CD4-positive, CD25-positive, alpha-beta regulatory T cell (primary cell): Measurements from ENCODE around the gene SMG6. TPM values are rescaled to one million over a fixed set of nuclear protein-coding genes. Genes with fewer than 3 reads are reported as not detected.
"Not testable (repeated sequence)": the region's sequence is repeated elsewhere in the genome, so short reads cannot be mapped to it uniquely, and the experiment has no call there.

ENCODE experiments used
- ATAC-seq, 2 donors: fragments of 150-1000 bp; cut with Tn5 transposase; one replicate each; pipeline ENCODE4 v1.10.0; 2021; ENCODE audit warnings: low read depth in 2 of 2, moderate number of reproducible peaks in 2 of 2, moderate library complexity in 1 of 2
- DNase-seq, 3 donors: peaks; one replicate each; pipeline versions ENCODE4 v3.0.0 to v3.0.0-alpha.2; 2012 to 2022; ENCODE audit warnings: mixed read lengths in 1 of 3
- H3K27ac ChIP-seq: one replicate; pipeline ENCODE4 v1.7.0; 2013; ENCODE audit warnings: mild to moderate bottlenecking, low read length; ENCODE audit not compliant: insufficient read depth, poor library complexity, severe bottlenecking
- H3K27me3 ChIP-seq: one replicate; pipeline ENCODE4 v1.7.0; 2013; ENCODE audit warnings: low read length; ENCODE audit not compliant: control insufficient read depth, insufficient read depth
- H3K36me3 ChIP-seq: one replicate; pipeline ENCODE4 v1.7.0; 2013; ENCODE audit warnings: mild to moderate bottlenecking, low read length, moderate library complexity; ENCODE audit not compliant: control insufficient read depth, insufficient read depth
- H3K4me1 ChIP-seq: 2 replicates; pipeline ENCODE4 v1.7.0; 2013; ENCODE audit warnings: mild to moderate bottlenecking, low read length; ENCODE audit not compliant: insufficient read depth, control insufficient read depth, poor library complexity, severe bottlenecking
- H3K4me3 ChIP-seq: one replicate; pipeline ENCODE4 v1.7.0; 2013; ENCODE audit warnings: low read depth, mild to moderate bottlenecking, low read length, moderate library complexity
- H3K9me3 ChIP-seq, 2 experiments: 1 replicate in 1 of 2; 2 replicates in 1 of 2; pipeline ENCODE4 v1.7.0; 2013; ENCODE audit warnings: low read length in 2 of 2, mild to moderate bottlenecking in 1 of 2, moderate library complexity in 1 of 2; ENCODE audit not compliant: control insufficient read depth in 2 of 2
- H3K27ac Mint-ChIP-seq, 3 donors: one replicate each; pipeline ENCODE4 v1.8.0; 2020 to 2022; ENCODE audit warnings: mild to moderate bottlenecking in 3 of 3, mixed read lengths in 3 of 3, moderate library complexity in 2 of 3
- H3K27me3 Mint-ChIP-seq: one replicate; pipeline ENCODE4 v1.8.0; 2022; ENCODE audit warnings: mild to moderate bottlenecking, mixed read lengths
- H3K36me3 Mint-ChIP-seq: one replicate; pipeline ENCODE4 v1.8.0; 2020; ENCODE audit warnings: mixed read lengths
- H3K4me1 Mint-ChIP-seq, 4 donors: one replicate each; pipeline ENCODE4 v1.8.0; 2020 to 2022; ENCODE audit warnings: mixed read lengths in 4 of 4, mild to moderate bottlenecking in 1 of 4
- H3K4me3 Mint-ChIP-seq, 4 donors: one replicate each; pipeline ENCODE4 v1.8.0; 2020 to 2022; ENCODE audit warnings: mild to moderate bottlenecking in 4 of 4, mixed read lengths in 4 of 4, moderate library complexity in 3 of 4
- H3K9me3 Mint-ChIP-seq, 7 donors: one replicate each; pipeline ENCODE4 v1.8.0; 2020 to 2022; ENCODE audit warnings: mixed read lengths in 7 of 7, mild to moderate bottlenecking in 3 of 7, moderate library complexity in 2 of 7
- polyA plus RNA-seq, 4 donors: library from polyadenylated mRNA; unstranded; fragments of 300-500 nt; fragmentation: Illumina TruSeq; gene quantifications; one replicate each; pipeline ENCODE4 v1.2.3, GENCODE V29; 2021
- total RNA-seq: library from RNA; stranded (reverse); gene quantifications from one replicate; pipeline ENCODE4 v1.2.3, GENCODE V29; 2022

Gene SMG6
- total and polyA plus RNA-seq, 5 donors from 2014 or later, result 3.3 to 42.9 (median 4.9) TPM

DNA sequence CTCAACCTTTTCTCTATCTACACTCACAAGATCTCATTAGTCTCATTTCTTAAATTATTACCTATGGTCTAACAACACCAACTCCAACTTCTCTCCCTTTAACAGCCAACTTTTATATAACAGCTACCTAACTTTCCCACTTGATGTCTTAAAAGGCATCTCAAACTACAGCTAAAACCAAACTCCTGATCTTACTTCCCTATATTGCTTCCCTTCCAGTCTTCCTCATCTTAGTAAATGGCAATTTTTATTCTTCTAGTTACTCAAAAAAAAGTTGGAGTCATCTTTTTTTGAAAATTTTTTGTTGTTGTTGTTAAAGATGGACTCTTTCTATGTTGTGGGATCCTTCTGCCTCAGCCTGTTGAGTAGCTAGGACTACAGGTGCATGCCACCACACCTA, 15.5 kb upstream of the SMG6 start:
- Histone ChIP-seq H3K4me1 (no peaks in the 10 kb centered on the region), H3K9me3 (no peaks in the 10 kb centered on the region)
- peak overlapping the region in 1 of 3 donors; percentile 70 for H3K27ac Mint-ChIP-seq

DNA sequence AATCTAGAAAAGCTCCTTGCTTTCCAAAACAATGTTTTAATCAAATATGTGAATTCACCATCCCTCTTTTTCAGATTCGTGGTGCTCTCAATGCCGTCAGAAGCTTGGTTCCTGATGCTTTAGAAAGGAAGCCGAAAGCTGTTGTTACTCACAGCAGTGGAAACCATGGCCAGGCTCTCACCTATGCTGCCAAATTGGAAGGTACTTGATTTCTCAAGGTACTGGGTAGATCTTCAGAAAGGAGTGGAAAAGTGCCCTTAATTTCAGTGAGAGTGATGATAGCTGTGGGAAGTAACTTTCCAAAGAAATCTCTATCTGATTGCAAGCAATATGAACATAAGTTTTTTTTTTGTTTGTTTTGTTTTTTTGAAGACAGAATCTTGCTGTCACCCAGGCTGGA, 14.2 kb upstream of the SMG6 start:
- no peak overlapping the region for H3K27ac Mint-ChIP-seq
- H3K27me3 ChIP-seq, result no peaks in the 10 kb centered on the region
- no peak overlapping the region for H3K27ac ChIP-seq
- H3K4me3 Mint-ChIP-seq, result no peak overlapping the region
- peaks cover 3% of the 10 kb centered on the region for H3K36me3 Mint-ChIP-seq
- peaks cover 6% of the 10 kb centered on the region for H3K36me3 ChIP-seq
- H3K9me3 ChIP-seq, result no peaks in the 10 kb centered on the region
- ATAC-seq, result no peak
- H3K4me3 ChIP-seq, result no peak overlapping the region
- no peak for DNase-seq
- peaks cover 0 to 4% (median 2%) of the 10 kb centered on the region in 4 donors for H3K4me1 Mint-ChIP-seq
- H3K4me1 ChIP-seq, result no peaks in the 10 kb centered on the region
- no peaks in the 10 kb centered on the region for H3K9me3 Mint-ChIP-seq
- H3K27me3 Mint-ChIP-seq, result no peaks in the 10 kb centered on the region

More for the DNA sequence above, 15.5 kb upstream of the SMG6 start:
- Histone ChIP-seq H3K27me3 (no peaks in the 10 kb centered on the region), H3K36me3 (peaks cover 19% of the 10 kb centered on the region), H3K27ac (no peak overlapping the region), H3K4me3 (no peak overlapping the region)
- H3K9me3 Mint-ChIP-seq, result no peaks in the 10 kb centered on the region
- peaks cover 0 to 4% (median 2%) of the 10 kb centered on the region in 4 donors for H3K4me1 Mint-ChIP-seq
- DNase-seq (no peak), ATAC-seq (no peak)
- H3K36me3 Mint-ChIP-seq, result peaks cover 11% of the 10 kb centered on the region
- no peaks in the 10 kb centered on the region for H3K27me3 Mint-ChIP-seq
- no peak overlapping the region for H3K4me3 Mint-ChIP-seq

DNA sequence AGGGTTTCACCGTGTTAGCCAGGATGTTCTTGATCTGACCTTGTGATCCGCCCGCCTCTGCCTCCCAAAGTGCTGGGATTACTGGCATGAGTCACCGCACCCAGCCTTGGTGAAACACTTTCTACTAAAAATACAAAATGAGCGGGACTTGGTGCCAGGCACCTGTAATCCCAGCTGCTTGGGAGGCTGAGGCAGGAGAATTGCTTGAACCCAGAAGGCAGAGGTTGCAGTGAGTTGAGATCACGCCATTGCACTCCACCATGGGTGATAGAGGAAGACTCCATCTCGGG, 13.3 kb upstream of the SMG6 start:
- H3K4me3 ChIP-seq, H3K4me3 Mint-ChIP-seq, H3K36me3 Mint-ChIP-seq, ATAC-seq, DNase-seq, H3K9me3 Mint-ChIP-seq, H3K27ac Mint-ChIP-seq, H3K27ac ChIP-seq, H3K27me3 ChIP-seq, H3K4me1 ChIP-seq, H3K27me3 Mint-ChIP-seq, H3K9me3 ChIP-seq, H3K36me3 ChIP-seq, H3K4me1 Mint-ChIP-seq: not testable (repeated sequence)

DNA sequence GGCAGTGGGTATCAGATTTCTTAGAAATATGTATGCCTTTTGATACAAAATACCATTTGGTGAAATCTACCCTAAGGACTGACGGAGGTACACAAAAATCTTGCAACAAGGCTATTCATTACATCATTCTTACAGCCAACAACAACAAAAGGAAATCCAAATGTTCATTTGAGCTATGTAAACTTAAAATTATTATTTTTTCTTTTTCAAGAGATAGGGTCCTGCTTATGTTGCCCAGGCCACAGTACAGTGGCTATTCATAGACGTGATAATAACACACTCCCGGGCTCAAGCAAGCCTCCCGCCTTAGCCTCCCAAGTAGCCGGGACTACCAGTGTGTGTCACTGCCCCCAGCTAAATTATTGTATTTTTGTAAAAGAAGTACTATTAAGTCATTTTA, 9.2 kb upstream of the SMG6 start:
- no peaks in the 10 kb centered on the region for H3K27me3 Mint-ChIP-seq
- peaks cover 2 to 11% (median 6%) of the 10 kb centered on the region in 4 donors for H3K4me1 Mint-ChIP-seq
- Histone ChIP-seq H3K36me3 (no peaks in the 10 kb centered on the region), H3K9me3 (no peaks in the 10 kb centered on the region), H3K27ac (no peak overlapping the region), H3K27me3 (no peaks in the 10 kb centered on the region), H3K4me1 (no peaks in the 10 kb centered on the region), H3K4me3 (no peak overlapping the region)
- DNase-seq (no peak), ATAC-seq (no peak)
- H3K4me3 Mint-ChIP-seq, result no peak overlapping the region
- no peak overlapping the region for H3K27ac Mint-ChIP-seq
- peaks cover 5% of the 10 kb centered on the region for H3K36me3 Mint-ChIP-seq
- H3K9me3 Mint-ChIP-seq, result no peaks in the 10 kb centered on the region

DNA sequence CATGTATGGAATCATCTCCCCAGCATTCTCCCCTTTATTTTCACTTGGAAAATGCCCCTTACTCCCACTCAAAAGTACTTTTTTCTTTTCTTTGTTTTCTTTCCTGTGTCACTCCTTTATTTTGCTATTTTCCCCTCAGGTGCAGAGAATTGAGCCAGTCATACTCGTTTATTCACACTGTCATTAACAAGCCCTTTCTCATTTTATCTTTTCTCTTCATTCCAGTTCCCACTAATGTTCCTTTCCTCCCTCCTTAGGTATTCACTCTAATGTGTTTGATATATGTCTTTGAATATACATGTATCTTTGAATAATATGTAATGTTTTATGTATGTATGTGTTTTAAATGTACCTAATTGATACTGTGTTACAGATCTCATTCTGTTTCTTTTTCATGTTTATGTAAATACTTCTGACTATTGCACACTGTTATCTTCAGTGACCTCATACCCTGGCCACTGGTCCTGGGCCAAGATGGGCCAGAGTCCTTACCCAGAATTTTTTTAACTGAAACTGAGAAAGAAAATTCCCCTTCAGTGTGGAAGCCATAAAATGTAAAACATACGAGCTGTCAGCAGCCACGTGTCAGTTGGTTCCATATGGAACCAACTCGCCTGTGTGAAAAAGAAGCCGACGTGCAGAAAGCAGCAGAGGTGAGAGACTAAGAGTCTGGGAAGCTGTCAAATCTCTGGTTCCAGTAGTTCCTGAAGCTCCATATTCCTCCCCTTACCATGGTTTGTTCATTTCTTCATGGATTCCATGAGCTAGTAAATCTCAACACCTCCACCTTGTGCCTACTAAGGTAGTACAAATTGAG, 6.0 kb upstream of the SMG6 start:
- H3K27me3 Mint-ChIP-seq, result no peaks in the 10 kb centered on the region
- Histone ChIP-seq H3K4me1 (no peaks in the 10 kb centered on the region), H3K4me3 (no peak overlapping the region), H3K27ac (no peak overlapping the region), H3K9me3 (no peaks in the 10 kb centered on the region), H3K27me3 (no peaks in the 10 kb centered on the region), H3K36me3 (no peaks in the 10 kb centered on the region)
- DNase-seq (no peak), ATAC-seq (no peak)
- peaks cover 11% of the 10 kb centered on the region for H3K36me3 Mint-ChIP-seq
- H3K9me3 Mint-ChIP-seq, result no peaks in the 10 kb centered on the region
- peak overlapping the region in 1 of 4 donors; percentile 60 for H3K4me3 Mint-ChIP-seq
- peak overlapping the region in 2 of 3 donors; percentile 9 to 16 for H3K27ac Mint-ChIP-seq
- H3K4me1 Mint-ChIP-seq, result peaks cover 11 to 21% (median 15%) of the 10 kb centered on the region in 4 donors

DNA sequence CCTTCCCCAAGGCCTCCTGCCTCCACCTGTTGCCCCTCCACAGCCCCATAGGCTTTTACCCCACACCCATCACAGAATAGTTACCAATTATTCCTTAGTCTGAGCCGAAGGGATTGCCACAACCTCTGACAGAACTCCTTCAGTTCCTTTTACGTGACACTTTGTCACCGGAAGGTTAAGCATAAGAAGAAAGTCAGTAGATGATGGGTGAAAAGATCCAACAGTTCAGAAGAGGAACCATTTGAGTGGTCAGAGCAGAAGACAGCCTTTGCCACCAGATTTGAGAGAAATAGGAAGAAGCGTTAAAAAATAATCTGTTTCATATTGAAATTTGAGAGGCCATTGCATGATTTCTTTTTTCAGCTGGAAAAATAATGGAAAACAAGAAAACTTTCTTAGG, 1.3 kb upstream of the SMG6 start:
- Mint-ChIP-seq H3K27ac (peak overlapping the region in 2 of 3 donors; percentile 13 to 67), H3K27me3 (no peaks in the 10 kb centered on the region), H3K9me3 (no peaks in the 10 kb centered on the region), H3K4me3 (peak overlapping the region; percentile 75 to 95 (median 87)), H3K4me1 (peaks cover 21 to 45% (median 34%) of the 10 kb centered on the region in 4 donors), H3K36me3 (peaks cover 18% of the 10 kb centered on the region)
- DNase-seq (no peak), ATAC-seq (no peak)
- Histone ChIP-seq H3K9me3 (no peaks in the 10 kb centered on the region), H3K27ac (no peak overlapping the region), H3K36me3 (peaks cover 6% of the 10 kb centered on the region), H3K4me1 (peaks cover 20% of the 10 kb centered on the region), H3K4me3 (no peak overlapping the region), H3K27me3 (no peaks in the 10 kb centered on the region)

DNA sequence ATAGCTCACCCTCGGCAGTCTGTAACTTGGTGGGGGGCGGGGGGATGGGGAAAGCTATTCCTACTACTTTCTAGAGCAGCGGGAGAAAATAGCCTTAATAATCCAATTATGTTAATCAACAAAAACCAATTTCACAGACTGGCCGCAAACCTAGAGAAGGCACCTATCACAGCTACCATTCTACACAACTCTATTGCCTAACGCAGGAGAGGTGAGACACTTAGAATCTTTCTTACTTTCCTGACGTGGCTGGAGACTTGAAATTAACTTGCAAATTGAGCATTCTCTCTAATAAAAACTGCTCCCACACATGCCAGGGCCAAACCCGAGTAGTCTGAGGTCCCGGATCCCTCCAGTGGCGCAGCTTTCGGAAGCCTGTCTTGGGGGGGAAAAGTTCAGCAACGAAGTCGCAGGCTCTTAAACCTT, 794 bp downstream of the SMG6 start:
- Mint-ChIP-seq H3K36me3 (peaks cover 23% of the 10 kb centered on the region), H3K4me3 (peak overlapping the region; percentile 95 to 98 (median 96)), H3K27ac (peak overlapping the region; percentile 43 to 94 (median 92)), H3K9me3 (no peaks in the 10 kb centered on the region), H3K27me3 (no peaks in the 10 kb centered on the region), H3K4me1 (peaks cover 19 to 55% (median 35%) of the 10 kb centered on the region in 4 donors)
- ATAC-seq (no peak), DNase-seq (peak in 1 of 3 donors; percentile 33)
- Histone ChIP-seq H3K27me3 (no peaks in the 10 kb centered on the region), H3K27ac (peak overlapping the region; percentile 80), H3K9me3 (no peaks in the 10 kb centered on the region), H3K4me1 (peaks cover 20% of the 10 kb centered on the region), H3K4me3 (peak overlapping the region; percentile 91), H3K36me3 (peaks cover 24% of the 10 kb centered on the region)

DNA sequence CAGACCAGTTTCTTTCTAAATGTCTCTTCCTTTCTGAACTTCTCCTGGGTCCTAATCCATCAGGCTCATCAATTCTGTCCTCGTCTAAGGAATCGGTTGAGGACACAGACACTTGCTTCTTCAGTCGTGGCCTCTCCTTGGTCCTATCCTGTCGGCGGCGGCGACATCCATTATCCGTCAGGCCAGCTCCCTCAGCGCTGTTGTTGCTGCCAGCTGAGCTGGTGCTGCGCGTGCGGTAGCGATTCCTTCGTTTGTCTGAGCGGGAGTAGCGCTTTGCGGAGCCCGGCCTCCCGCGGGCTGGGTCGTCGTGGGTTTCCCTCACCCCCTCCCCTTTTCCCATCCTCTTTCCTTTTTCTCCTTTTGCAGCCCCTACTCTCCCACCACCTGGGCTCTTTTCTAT, 3.8 kb downstream of the SMG6 start:
- DNase-seq, result no peak
- H3K4me3 Mint-ChIP-seq, result no peak overlapping the region
- no peaks in the 10 kb centered on the region for H3K9me3 ChIP-seq
- peak overlapping the region in 1 of 3 donors; percentile 89 for H3K27ac Mint-ChIP-seq
- H3K9me3 Mint-ChIP-seq, result no peaks in the 10 kb centered on the region
- H3K36me3 Mint-ChIP-seq, result peaks cover 41% of the 10 kb centered on the region
- ATAC-seq, result no peak
- H3K27me3 Mint-ChIP-seq, result no peaks in the 10 kb centered on the region
- no peak overlapping the region for H3K27ac ChIP-seq
- H3K4me1 ChIP-seq, result peaks cover 20% of the 10 kb centered on the region
- no peaks in the 10 kb centered on the region for H3K27me3 ChIP-seq
- peaks cover 50% of the 10 kb centered on the region for H3K36me3 ChIP-seq
- peaks cover 28 to 66% (median 44%) of the 10 kb centered on the region in 4 donors for H3K4me1 Mint-ChIP-seq
- H3K4me3 ChIP-seq, result no peak overlapping the region
